Stomach (tissue), 9 donors: ENCODE results near the gene ALK. TPM values are rescaled to one million over a fixed set of nuclear protein-coding genes. Genes with fewer than 3 reads are reported as not detected.

ENCODE experiments used
- DNase-seq, 2 donors: peaks; one replicate each; pipeline versions ENCODE4 v3.0.0 to v3.0.0-alpha.2; 2013 to 2019
- H3K27ac ChIP-seq, 5 donors: fragments of 200-600 bp in 4 of 5; sonication (generic) in 4 of 5; one replicate each; pipeline ENCODE4 v1.5.1; 2013 to 2019; ENCODE audit warnings: mild to moderate bottlenecking in 1 of 5, moderate library complexity in 1 of 5
- H3K27me3 ChIP-seq, 3 donors: fragments of 200-600 bp; sonication (generic); one replicate each; pipeline ENCODE4 v1.5.1; 2017 to 2019; ENCODE audit warnings: mixed run types in 1 of 3
- H3K36me3 ChIP-seq, 4 donors: fragments of 200-600 bp; sonication (generic); 1 replicate in 3 of 4; 2 replicates in 1 of 4; pipeline ENCODE4 v1.5.1; 2016 to 2019
- H3K4me1 ChIP-seq, 4 donors: fragments of 200-600 bp; sonication (generic); one replicate each; pipeline ENCODE4 v1.5.1; 2016 to 2019
- H3K4me3 ChIP-seq, 4 donors: fragments of 200-600 bp; sonication (generic) in 3 of 4; one replicate each; pipeline ENCODE4 v1.5.1; 2016 to 2019; ENCODE audit warnings: mild to moderate bottlenecking in 1 of 4
- H3K9me3 ChIP-seq, 4 donors: fragments of 200-600 bp; sonication (generic); one replicate each; pipeline ENCODE4 v1.5.1; 2016 to 2019
- CTCF ChIP-seq, 7 experiments: fragments of 450-650 bp in 4 of 7; fragments of 200-600 bp in 3 of 7; sonication (generic) in 3 of 7; IDR thresholded peaks; one replicate each; pipeline ENCODE4 v1.5.1; 2016 to 2019; ENCODE audit warnings: antibody characterized with exemption in 7 of 7, control low read depth in 2 of 7, mild to moderate bottlenecking in 1 of 7
- EP300 ChIP-seq: sonication (generic); formaldehyde crosslinking; IDR thresholded peaks from one replicate; pipeline ENCODE4 v1.6.1; 2017; ENCODE audit warnings: antibody characterized with exemption
- POLR2A ChIP-seq, 4 donors: fragments of 450-650 bp; IDR thresholded peaks; one replicate each; pipeline ENCODE4 v1.6.1; 2016; ENCODE audit warnings: antibody characterized with exemption in 4 of 4, control low read depth in 2 of 4, mild to moderate bottlenecking in 1 of 4, moderate library complexity in 1 of 4
- POLR2AphosphoS5 ChIP-seq, 3 donors: sonication (generic); formaldehyde crosslinking; IDR thresholded peaks; one replicate each; pipeline ENCODE4 v1.6.1; 2016; ENCODE audit warnings: antibody characterized with exemption in 3 of 3
- WGBS, 5 donors: extraction: QIAGEN DNeasy Blood & Tissue Kit in 3 of 5; methylation state at CpG; one replicate each; pipeline versions ENCODE4 v1.1.5 to v1.1.7; 2013 to 2018; 5-methylcytosine and 5-hydroxymethylcytosine counted together
- intact Hi-C: fragments of 100-400 bp; cut with DNase I; formaldehyde crosslinking; loops from one replicate; pipeline ENCODE4 v1.15.1; 2023; ENCODE audit warnings: low total_unique reads
- polyA plus RNA-seq, 3 donors: library from polyadenylated mRNA; stranded (reverse); fragments of 200-250 nt; gene quantifications; one replicate each; pipeline ENCODE4 v1.2.3, GENCODE V29; 2013
- total RNA-seq, 5 donors: library from RNA; depleted of rRNA; stranded (reverse); fragments of >200 nt; gene quantifications; one replicate each; pipeline versions ENCODE4 v1.1.0 to v1.2.3, GENCODE V29; 2014 to 2016
- donor health status: healthy with polysubstance abuse.
- donor health status: Bipolar disorder and iron deficiency.
- donor health status: healthy.

Gene ALK
- total and polyA plus RNA-seq, 8 donors: 0.13 to 0.92 TPM; not detected in 6

- Histone ChIP-seq H3K9me3 (no peaks in the 10 kb centered on the region), H3K36me3 (no peaks in the 10 kb centered on the region), H3K27ac (no peak overlapping the region), H3K4me1 (no peaks in the 10 kb centered on the region), H3K27me3 (peaks cover 0 to 4% (median 0%) of the 10 kb centered on the region in 3 donors), H3K4me3 (no peak overlapping the region)
- no peak for DNase-seq
- WGBS, 5 donors: 78 to 91% (median 84%) methylated on average over 4 to 5 of the region's 5 CpGs
- intact Hi-C loops: no loop called here
- TF ChIP-seq EP300: no peak
- no peak for TF ChIP-seq POLR2A (IDR thresholded peaks at IDR 0.05)
- TF ChIP-seq CTCF (IDR thresholded peaks at IDR 0.05): no peak
- TF ChIP-seq POLR2AphosphoS5 (IDR thresholded peaks at IDR 0.05): no peak
These were observed 571.9 kb downstream of the ALK start for GRCh38 chr2:29349316-29350030.

GRCh38 chr2:29347774-29348461, 573.5 kb downstream of the ALK start:
- DNase-seq: no peak
- Histone ChIP-seq H3K9me3 (no peaks in the 10 kb centered on the region), H3K27me3 (peaks cover 0 to 4% (median 0%) of the 10 kb centered on the region in 3 donors), H3K36me3 (no peaks in the 10 kb centered on the region), H3K27ac (no peak overlapping the region), H3K4me1 (no peaks in the 10 kb centered on the region), H3K4me3 (no peak overlapping the region)
- TF ChIP-seq POLR2A (IDR thresholded peaks at IDR 0.05): no peak
- TF ChIP-seq CTCF (IDR thresholded peaks at IDR 0.05): no peak
- no peak for TF ChIP-seq POLR2AphosphoS5 (IDR thresholded peaks at IDR 0.05)
- TF ChIP-seq EP300: no peak
- intact Hi-C loops: no loop called here
- 71 to 78% (median 76%) methylated on average over 5 of the region's 5 CpGs for WGBS, 5 donors

- TF ChIP-seq POLR2A (IDR thresholded peaks at IDR 0.05): no peak
- TF ChIP-seq POLR2AphosphoS5 (IDR thresholded peaks at IDR 0.05): no peak
- no peak for TF ChIP-seq EP300
- no peak for TF ChIP-seq CTCF (IDR thresholded peaks at IDR 0.05)
- DNase-seq: no peak
- H3K4me1 ChIP-seq: no peaks in the 10 kb centered on the region
- WGBS, 5 donors: 79 to 91% (median 87%) methylated on average over 2 of the region's 2 CpGs
- H3K36me3 ChIP-seq: no peaks in the 10 kb centered on the region
- peaks cover 0 to 4% (median 0%) of the 10 kb centered on the region in 3 donors for H3K27me3 ChIP-seq
- no peaks in the 10 kb centered on the region for H3K9me3 ChIP-seq
- H3K27ac ChIP-seq: no peak overlapping the region
- no peak overlapping the region for H3K4me3 ChIP-seq
- intact Hi-C loops: no loop called here
These were observed 576.1 kb downstream of the ALK start for GRCh38 chr2:29345236-29345635.

- Histone ChIP-seq H3K9me3 (no peaks in the 10 kb centered on the region), H3K27me3 (peaks cover 0 to 4% (median 0%) of the 10 kb centered on the region in 3 donors), H3K4me3 (no peak overlapping the region), H3K4me1 (no peaks in the 10 kb centered on the region), H3K36me3 (no peaks in the 10 kb centered on the region), H3K27ac (no peak overlapping the region)
- TF ChIP-seq CTCF (IDR thresholded peaks at IDR 0.05): no peak
- no peak for TF ChIP-seq EP300
- no peak for TF ChIP-seq POLR2A (IDR thresholded peaks at IDR 0.05)
- no peak for TF ChIP-seq POLR2AphosphoS5 (IDR thresholded peaks at IDR 0.05)
- intact Hi-C loops: no loop called here
- no peak for DNase-seq
These were observed 577.6 kb downstream of the ALK start for GRCh38 chr2:29343830-29344229.
